A549 (cell line): ENCODE measurements around the gene PEF1. TPM values are rescaled to one million over a fixed set of nuclear protein-coding genes. Genes with fewer than 3 reads are reported as not detected.

Experiments
- ATAC-seq, 2 experiments: fragments of 200-7000 bp in 1 of 2; fragments of >200 bp in 1 of 2; cut with Nextera tagmentation in 1 of 2; cut with Tn5 transposase in 1 of 2; 3 replicates each; pipeline versions ENCODE4 v1.8.0 to v1.9.1; 2018 to 2020; ENCODE audit warnings: mild to moderate bottlenecking in 1 of 2, moderate library complexity in 1 of 2
- CTCF ChIA-PET: fragments of 300-600 bp; sonication (Branson Sonifier 250); formaldehyde crosslinking; extraction: SDS; loops from one replicate; lab custom pipeline; 2021; ENCODE audit warnings: antibody characterized with exemption, inconsistent platforms; lab: Yijun Ruan, JAX
- POLR2A ChIA-PET: fragments of 350-600 bp; formaldehyde crosslinking; extraction: SDS; loops from one replicate; lab custom pipeline; 2021; ENCODE audit warnings: antibody characterized with exemption, inconsistent platforms; lab: Yijun Ruan, JAX
- DNase-seq, 2 experiments: peaks; one replicate each; pipeline versions ENCODE4 v3.0.0 to v3.0.0-alpha.2; 2011 to 2016; ENCODE audit warnings: low read depth in 1 of 2, low spot score in 1 of 2
- FAIRE-seq: peaks from 2 replicates; lab custom pipeline; 2011; peaks lifted over from hg19 to GRCh38; lab: Jason Lieb, UNC
- H3K27ac ChIP-seq, 2 experiments: fragments of >200 bp; sonication (Bioruptor Twin); formaldehyde crosslinking; 3 replicates each; pipeline ENCODE4 v1.5.1; 2016 to 2017
- H3K4me1 ChIP-seq: fragments of >200 bp; sonication (Bioruptor Twin); formaldehyde crosslinking; 3 replicates; pipeline ENCODE4 v1.6.1; 2016
- H3K4me2 ChIP-seq: fragments of >200 bp; sonication (Bioruptor Twin); formaldehyde crosslinking; 3 replicates; pipeline ENCODE4 v1.6.1; 2016
- H3K4me3 ChIP-seq: fragments of >200 bp; sonication (Bioruptor Twin); formaldehyde crosslinking; 3 replicates; pipeline ENCODE4 v1.5.1; 2016
- H3K9me3 ChIP-seq: fragments of >200 bp; sonication (Bioruptor Twin); formaldehyde crosslinking; 3 replicates; pipeline ENCODE4 v1.6.1; 2016
- ATOH8 ChIP-seq: fragments of 250-450 bp; sonication (Bioruptor Pico); IDR thresholded peaks from 2 replicates; pipeline ENCODE4 v1.5.0; 2020; ENCODE audit warnings: low read depth, mild to moderate bottlenecking, moderate library complexity
- CBX8 ChIP-seq: fragments of 200-600 bp; sonication (generic); IDR thresholded peaks from 2 replicates; pipeline ENCODE4 v1.6.1; 2016
- E2F6 ChIP-seq: IDR thresholded peaks from 2 replicates; pipeline ENCODE4 v1.6.1; 2012; ENCODE audit warnings: low read depth, borderline replicate concordance
- EHMT2 ChIP-seq: fragments of 200-600 bp; sonication (generic); IDR thresholded peaks from 2 replicates; pipeline ENCODE4 v1.6.1; 2016; ENCODE audit warnings: antibody characterized with exemption, low read depth, mild to moderate bottlenecking, moderate library complexity
- ELK1 ChIP-seq: fragments of 150-350 bp; IDR thresholded peaks from 2 replicates; pipeline ENCODE4 v1.6.1; 2014; ENCODE audit warnings: low read depth, mild to moderate bottlenecking, low read length
- EP300 ChIP-seq, 2 experiments: fragments of >200 bp; sonication (Bioruptor Twin); formaldehyde crosslinking; IDR thresholded peaks; 2 replicates in 1 of 2; 3 replicates in 1 of 2; pipeline ENCODE4 v1.6.1; 2016 to 2017
- FOSL2 ChIP-seq, 2 experiments: fragments of 450-650 bp in 1 of 2; fragments of >200 bp in 1 of 2; sonication (Bioruptor Twin) in 1 of 2; formaldehyde crosslinking; IDR thresholded peaks; 2 replicates each; pipeline versions ENCODE4 v1.5.0 to v1.6.1; 2016 to 2020; ENCODE audit warnings: mild to moderate bottlenecking in 1 of 2, moderate library complexity in 1 of 2
- FOXS1 ChIP-seq: fragments of 250-450 bp; sonication (Bioruptor Pico); IDR thresholded peaks from 2 replicates; pipeline ENCODE4 v1.5.0; 2020; ENCODE audit warnings: mild to moderate bottlenecking, moderate library complexity
- KDM1A ChIP-seq: fragments of 200-600 bp; sonication (generic); IDR thresholded peaks from 2 replicates; pipeline ENCODE4 v1.6.1; 2016; ENCODE audit warnings: low read depth, mild to moderate bottlenecking
- MAX ChIP-seq: IDR thresholded peaks from 2 replicates; pipeline ENCODE4 v1.6.1; 2012
- MYC ChIP-seq: IDR thresholded peaks from 2 replicates; pipeline ENCODE4 v1.6.1; 2012; ENCODE audit warnings: mild to moderate bottlenecking, inconsistent platforms, low read length, improper control_type of control experiment, borderline replicate concordance
- NR3C1 ChIP-seq: fragments of >200 bp; sonication (Bioruptor Twin); formaldehyde crosslinking; IDR thresholded peaks from 3 replicates; pipeline ENCODE4 v1.6.1; 2017
- POLR2AphosphoS2 ChIP-seq: conservative IDR thresholded peaks from 2 replicates; pipeline ENCODE4 v1.6.1; 2012; ENCODE audit warnings: low read length, improper control_type of control experiment, inconsistent platforms
- RARB ChIP-seq: fragments of 250-450 bp; sonication (Bioruptor Pico); IDR thresholded peaks from 2 replicates; pipeline ENCODE4 v1.8.0; 2021; ENCODE audit warnings: mild to moderate bottlenecking, moderate library complexity
- RFX5 ChIP-seq: fragments of 450-650 bp; IDR thresholded peaks from 2 replicates; pipeline ENCODE4 v1.7.1; 2014; ENCODE audit warnings: antibody characterized with exemption, mild to moderate bottlenecking, moderate library complexity
- USF2 ChIP-seq: fragments of 450-650 bp; IDR thresholded peaks from 2 replicates; pipeline ENCODE4 v1.6.1; 2014; ENCODE audit warnings: antibody characterized with exemption
- WGBS: methylation state at CpG from one replicate; pipeline ENCODE4 v1.1.6; 2017; ENCODE audit errors: missing lambda C conversion rate; 5-methylcytosine and 5-hydroxymethylcytosine counted together
- polyA plus RNA-seq, 4 experiments: library from polyadenylated mRNA; depleted of rRNA in 3 of 4; stranded (reverse); fragments of >200 nt; fragmentation: RNase III in 1 of 4; extraction: RNeasy Plus Mini Kit Qiagen cat#74134 plus additional on column Dnase treatment in 1 of 4; gene quantifications; 2 replicates in 3 of 4; 3 replicates in 1 of 4; pipeline ENCODE4 v1.2.3, GENCODE V29; 2011 to 2017

The PEF1 gene
- polyA plus RNA-seq, 2 of the 4 experiments (the other 2 are of a cell fraction): 38.3 to 47.6 TPM

GRCh38 chr1:31650161-31651088, 5.7 kb upstream of the PEF1 start:
- WGBS: 73% methylated on average over 9 of the region's 9 CpGs
- ChIA-PET POLR2A (interaction anchor here (1.0 kb wide), 1 partner anchor 138 kb away, joined by 3 read pairs; no protein-coding TSS in a partner anchor), CTCF (interaction anchor here (0.6 to 2.2 kb wide), 7 partner anchors 11 to 140 kb away, joined by 3 to 9 read pairs (median 4); no protein-coding TSS in a partner anchor)
- Histone ChIP-seq H3K9me3 (no peaks in the 10 kb centered on the region), H3K4me2 (no peak overlapping the region), H3K27ac (no peak overlapping the region), H3K4me3 (no peak overlapping the region), H3K4me1 (no peaks in the 10 kb centered on the region)
- no peak for FAIRE-seq
- no peak for DNase-seq
- TF ChIP-seq RFX5 (no peak), RARB (no peak), ELK1 (no peak), FOXS1 (CRISPR knock-in tag) (no peak), CBX8 (no peak), FOSL2 (IDR thresholded peaks at IDR 0.05) (no peak), FOSL2 (CRISPR knock-in tag; IDR thresholded peaks at IDR 0.05) (no peak), MAX (no peak)
- no peak for ATAC-seq

- CTCF ChIA-PET: interaction anchor here (1.1 kb wide), 1 partner anchor 12 kb away, joined by 4 read pairs; no protein-coding TSS in a partner anchor
- Histone ChIP-seq H3K9me3 (no peaks in the 10 kb centered on the region), H3K27ac (no peak overlapping the region), H3K4me2 (no peak overlapping the region), H3K4me3 (no peak overlapping the region), H3K4me1 (peaks cover under 1% of the 10 kb centered on the region)
- TF ChIP-seq USF2 (no peak), ATOH8 (CRISPR knock-in tag) (no peak), RFX5 (no peak), RARB (no peak), KDM1A (no peak), EP300 (IDR thresholded peaks at IDR 0.05) (no peak), E2F6 (no peak), POLR2AphosphoS2 (no peak), NR3C1 (no peak), FOXS1 (CRISPR knock-in tag) (no peak), EHMT2 (no peak), MYC (no peak)
- ATAC-seq (no peak), FAIRE-seq (no peak), DNase-seq (no peak)
- POLR2A ChIA-PET: interaction anchor here (0.7 kb wide), 1 partner anchor 86 kb away, joined by 5 read pairs; no protein-coding TSS in a partner anchor
- 79% methylated on average over 9 of the region's 9 CpGs for WGBS
Measured at GRCh38 chr1:31648641-31649357, 4.1 kb upstream of the PEF1 start.
